GM18907 (cell line): Measurements from ENCODE around the gene TOP3B.
"Not testable (repeated sequence)": the region's sequence is repeated elsewhere in the genome, so short reads cannot be mapped to it uniquely, and the experiment has no call there.

ENCODE experiments used
- ATAC-seq: cut with Tn5 transposase; IDR thresholded peaks from one replicate; pipeline ENCODE4 v1.9.1; 2021; ENCODE audit warnings: mild to moderate bottlenecking, moderate library complexity; ENCODE audit not compliant: unreplicated experiment

The TOP3B gene

DNA sequence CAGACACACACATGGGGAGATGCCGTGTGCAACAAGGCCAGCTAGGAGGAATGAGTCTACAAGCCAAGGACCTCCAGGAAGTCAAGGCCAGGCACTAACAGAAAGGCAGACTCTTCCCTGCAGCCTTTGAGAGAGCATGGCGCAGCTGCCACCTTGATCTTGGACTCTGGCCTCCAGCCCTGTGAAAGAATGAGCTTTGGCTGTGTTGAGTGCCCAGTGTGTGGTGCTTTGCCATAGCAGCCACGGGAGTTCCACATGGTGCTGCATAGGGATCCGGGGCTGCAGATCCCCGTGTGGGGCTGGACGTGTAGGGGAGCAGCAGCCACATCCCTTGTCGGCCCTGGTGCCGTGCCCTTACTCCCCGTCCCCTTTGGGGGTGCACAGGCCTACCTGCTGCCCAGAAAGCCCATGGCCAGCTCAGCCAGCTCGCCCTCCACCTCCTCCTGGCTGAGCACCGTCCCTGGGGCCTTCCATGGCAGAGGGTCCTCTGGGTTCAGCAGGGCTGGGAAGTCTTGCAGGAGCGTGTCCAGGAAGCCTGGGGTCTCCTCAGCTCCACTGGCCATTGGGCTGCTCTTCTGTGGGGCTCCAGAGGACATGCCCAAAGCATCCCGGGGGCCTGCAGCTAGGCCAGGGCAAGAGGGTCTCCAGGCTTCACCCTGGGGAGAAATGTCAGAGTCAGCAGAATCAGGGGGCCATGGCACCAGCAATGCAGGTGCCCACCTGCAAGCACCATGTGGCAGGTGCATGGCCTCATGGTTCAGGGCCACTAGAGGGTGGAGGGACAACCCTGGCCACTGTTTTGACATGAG lies 36.9 kb downstream of the TOP3B start:
- ATAC-seq, result no peak

DNA sequence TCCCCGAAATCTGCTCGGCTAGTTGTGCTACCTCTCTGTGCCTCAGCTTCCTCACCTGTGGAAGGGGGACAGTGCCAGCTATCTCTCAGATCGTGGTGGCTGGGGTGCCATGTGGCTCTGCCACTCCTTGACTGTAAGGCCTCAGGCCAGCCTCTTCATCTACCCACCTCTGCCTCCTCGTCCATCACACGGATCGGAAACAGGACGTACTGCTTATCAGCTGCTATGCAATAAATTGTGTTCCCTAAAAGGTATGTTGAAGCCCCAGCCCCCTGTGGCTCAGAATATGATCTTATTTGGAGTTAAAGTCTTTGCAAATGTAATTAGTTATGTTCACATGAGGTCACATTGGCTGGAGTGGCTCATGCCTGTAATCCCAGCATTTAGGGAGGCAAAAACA lies 37.7 kb downstream of the TOP3B start:
- ATAC-seq, result no peak

DNA sequence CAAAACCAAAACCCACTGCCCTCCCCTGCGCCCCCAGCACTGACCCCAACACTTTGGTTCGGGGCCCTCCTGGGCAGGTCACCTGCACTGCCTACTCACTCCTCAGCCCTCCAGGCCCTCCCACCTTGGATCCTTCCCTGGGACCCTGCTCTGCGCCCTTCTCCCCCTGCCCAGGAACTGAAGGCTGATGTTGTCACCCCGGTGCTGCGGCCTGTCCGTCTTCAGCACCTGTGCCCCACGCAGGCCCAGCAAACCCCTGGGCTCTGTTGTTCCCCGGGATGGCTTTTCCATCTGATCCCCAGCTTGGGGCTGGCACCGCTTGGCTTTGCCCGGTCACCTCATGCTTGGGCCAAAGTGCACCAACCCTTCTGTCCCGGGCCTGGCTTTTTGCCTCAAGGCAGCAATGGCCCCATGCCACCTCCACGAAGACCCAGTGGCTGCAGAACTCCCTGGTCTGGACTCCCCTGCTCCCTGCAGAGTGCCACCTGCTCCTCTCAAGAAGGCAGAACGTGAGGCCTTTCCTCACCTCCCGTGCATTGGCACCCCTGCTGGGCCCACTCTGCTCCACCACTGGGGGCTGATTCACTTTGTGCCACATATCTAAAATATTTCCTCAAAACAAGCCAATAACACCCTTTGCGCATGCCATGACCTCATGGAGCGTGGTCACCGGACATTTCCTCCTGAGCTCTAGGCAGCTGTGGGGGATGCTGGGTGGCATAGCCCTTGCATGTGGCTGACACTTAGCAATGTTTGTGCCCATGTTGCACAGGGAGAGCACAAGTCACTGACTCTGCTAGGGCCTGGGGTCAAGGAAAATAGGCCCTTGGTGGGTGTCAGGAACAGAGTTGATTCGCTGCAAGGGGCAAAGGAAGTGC lies 38.8 kb downstream of the TOP3B start:
- no peak for ATAC-seq

DNA sequence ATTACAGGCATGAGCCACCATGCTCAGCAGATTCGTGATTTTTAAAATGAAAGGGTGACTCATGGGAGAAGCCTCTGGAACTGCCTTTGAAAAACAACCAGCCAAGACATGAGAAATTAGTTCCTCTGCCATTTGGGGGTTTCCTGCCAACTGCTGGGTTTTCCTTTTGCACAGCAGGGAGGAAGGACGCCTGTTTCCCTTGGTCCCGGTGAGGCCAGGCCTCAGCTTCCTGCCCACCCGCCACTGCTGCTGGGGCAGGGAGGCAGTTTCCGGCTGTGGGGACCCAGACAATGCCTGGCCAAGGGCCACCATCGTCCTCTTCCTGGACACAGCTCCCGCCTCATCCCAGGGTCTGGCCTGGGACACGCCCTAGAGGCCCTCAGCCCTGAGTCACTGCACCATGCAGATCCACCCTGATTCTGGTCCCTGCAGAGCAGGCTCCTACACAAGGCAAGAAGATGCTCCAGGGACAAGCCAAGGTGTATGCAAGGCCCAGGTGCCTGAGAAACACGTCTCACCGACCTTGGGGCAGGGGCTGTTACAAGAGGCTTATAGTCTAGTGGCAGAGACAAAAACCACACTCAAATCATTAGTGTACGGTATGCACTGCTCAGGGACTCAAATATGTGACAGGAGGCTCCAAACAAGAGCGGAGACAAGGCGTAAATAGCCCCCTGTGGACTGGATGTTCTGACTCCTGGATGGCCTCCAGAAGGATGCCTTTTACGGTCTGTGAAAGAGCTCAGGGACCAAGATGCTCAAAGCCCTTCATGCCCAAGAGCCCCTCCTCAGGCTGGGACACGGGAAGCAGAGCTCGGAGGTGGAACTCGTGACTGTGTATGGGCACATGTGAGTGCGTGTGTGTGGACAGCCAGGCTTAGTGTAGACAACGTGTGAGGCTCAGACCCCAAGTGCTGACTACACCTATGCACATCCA lies 39.9 kb downstream of the TOP3B start:
- no peak for ATAC-seq

DNA sequence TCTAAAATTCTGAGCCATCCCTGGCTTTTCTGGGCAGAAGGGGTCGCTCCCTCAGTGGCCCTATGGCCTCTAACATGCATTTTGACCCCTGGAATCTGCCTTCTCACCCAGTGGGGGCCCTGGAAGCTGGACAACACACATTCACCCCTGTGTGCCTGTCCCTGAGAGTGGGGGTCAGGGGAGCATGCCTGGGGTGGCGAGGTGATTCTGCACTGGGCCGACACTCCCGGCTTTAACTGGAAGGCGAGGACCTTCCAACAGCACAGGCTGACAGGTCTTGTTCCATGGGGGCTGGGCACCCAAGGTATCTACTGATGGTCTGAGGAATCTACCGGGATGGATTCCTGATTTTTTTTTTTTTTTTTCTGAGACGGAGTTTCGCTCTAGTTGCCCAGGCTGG lies 40.7 kb downstream of the TOP3B start:
- no peak for ATAC-seq

DNA sequence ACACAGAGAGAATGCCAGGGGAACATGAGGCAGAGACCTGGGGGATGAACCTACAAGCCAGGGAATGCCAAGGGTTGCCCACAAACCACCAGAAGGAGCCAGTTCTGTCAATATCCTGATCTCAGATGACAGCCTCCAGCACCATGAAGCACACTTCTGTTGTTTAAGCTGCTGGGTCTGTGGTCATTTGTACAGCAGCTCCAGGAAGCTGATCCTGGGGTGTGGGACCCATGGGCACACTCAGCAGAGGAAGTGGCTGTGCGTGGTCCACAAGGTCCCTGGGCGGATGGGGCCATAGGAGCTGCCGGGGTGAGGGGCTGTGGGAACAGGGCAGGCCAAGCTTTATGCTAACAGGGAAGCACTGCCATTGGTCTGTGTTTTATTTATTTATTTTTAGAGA lies 42.1 kb downstream of the TOP3B start:
- ATAC-seq, result no peak

DNA sequence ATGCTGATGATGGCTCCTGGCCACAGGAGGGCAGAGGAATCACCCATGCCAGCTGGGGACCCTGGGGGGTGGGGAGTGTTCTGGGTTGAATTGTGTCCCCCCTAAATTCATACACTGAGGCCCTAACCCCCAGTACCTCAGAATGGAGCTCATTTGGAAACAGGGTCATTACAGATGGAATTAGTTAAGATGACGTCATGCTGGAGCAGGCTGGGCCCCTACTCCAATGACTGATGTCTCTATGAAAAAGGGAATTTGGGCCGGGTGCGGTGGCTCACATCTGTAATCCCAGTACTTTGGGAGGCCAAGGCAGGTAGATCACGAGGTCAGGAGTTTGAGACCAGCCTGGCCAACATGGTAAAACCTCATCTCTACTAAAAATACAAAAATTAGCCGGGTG lies 42.7 kb downstream of the TOP3B start:
- not testable (repeated sequence) for ATAC-seq

DNA sequence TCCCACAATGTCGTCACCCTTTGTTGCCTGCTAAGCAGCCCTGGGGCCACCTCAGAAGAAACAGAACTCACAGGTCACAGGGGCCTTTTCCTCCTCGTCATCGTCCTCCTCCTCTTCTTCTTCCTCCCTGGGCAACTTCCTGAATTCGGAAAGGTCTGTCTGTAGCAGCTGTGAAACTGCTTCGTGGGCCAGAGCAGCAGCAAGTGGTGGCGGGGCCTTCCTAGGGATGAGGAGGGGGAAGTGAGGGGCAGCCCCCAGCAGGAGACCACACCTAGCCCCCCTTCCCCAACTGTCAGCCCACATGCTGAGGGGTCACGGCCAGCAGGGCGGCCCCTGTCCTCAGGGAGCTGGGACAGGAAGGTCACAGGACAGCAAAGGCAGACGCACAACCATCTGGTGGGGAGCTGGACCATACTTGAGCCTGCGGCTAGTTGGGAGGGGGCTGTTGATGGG lies 43.1 kb downstream of the TOP3B start:
- no peak for ATAC-seq

DNA sequence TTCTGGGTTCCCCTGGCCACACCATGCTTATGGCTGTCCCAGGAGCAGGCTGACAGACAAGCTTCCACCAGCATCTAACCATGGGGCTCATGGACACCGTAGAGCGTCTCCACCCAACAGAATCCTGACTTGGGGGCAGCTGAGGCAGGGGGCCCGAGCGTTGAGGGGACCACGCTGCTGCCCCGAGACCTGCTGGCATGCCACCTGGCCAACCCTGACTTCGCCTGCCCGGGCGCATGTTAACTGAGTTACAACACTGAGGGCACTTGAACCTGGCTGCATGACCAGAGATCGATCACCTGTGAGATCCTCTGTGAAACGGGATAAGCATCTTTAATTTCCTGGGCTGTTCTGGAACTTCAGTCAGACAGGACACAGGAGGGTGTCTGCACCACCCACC lies 43.7 kb downstream of the TOP3B start:
- no peak for ATAC-seq

DNA sequence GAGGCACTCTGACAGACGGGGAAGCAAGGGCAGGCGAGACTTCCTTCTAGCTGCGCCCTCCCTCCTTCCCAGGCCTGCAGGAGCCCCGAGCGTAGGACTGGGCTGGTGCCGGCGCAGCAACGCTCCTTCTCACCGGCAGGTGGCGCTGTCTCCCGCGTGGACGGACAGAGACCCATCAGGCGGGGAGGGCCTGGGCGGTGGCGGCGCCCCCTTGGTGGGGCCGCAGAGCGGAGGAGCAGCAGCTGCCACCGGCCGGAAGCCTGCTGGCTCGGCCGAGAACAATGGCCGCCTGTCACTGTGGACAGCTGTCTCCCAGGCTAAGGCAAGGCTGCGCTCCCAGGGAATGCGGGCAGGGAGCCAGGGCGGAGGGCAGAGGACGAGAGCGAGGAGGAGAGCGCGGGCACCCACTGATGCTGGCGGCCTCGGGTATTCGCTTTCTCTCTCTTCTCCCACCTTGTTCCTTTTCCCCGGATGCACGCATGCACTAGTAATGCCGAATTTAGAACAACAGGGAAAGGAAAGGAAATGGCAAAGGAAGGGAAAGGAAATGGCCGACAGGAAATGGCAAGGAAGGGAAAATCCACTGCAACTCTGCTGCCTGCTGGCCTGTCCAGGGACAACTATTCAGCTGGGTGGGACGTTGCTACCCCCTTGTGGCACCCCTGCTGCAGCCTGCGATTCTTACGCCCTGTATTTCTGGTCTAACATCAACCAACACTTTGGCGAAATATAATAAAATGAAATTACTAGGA lies 44.3 kb downstream of the TOP3B start:
- peak; percentile 88 for ATAC-seq

DNA sequence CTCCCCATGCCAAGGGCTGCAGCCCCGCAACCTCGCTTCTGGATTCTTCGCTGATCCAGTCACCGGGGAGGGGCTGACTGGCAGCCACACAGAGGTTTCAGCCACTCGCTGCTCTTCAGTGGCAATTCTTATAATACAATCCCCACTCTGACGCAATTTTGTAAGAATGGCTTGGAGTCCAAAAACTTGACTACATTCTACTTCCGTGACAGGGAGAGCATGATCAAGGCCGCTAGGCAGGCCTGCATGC lies 44.8 kb downstream of the TOP3B start:
- ATAC-seq, result no peak

DNA sequence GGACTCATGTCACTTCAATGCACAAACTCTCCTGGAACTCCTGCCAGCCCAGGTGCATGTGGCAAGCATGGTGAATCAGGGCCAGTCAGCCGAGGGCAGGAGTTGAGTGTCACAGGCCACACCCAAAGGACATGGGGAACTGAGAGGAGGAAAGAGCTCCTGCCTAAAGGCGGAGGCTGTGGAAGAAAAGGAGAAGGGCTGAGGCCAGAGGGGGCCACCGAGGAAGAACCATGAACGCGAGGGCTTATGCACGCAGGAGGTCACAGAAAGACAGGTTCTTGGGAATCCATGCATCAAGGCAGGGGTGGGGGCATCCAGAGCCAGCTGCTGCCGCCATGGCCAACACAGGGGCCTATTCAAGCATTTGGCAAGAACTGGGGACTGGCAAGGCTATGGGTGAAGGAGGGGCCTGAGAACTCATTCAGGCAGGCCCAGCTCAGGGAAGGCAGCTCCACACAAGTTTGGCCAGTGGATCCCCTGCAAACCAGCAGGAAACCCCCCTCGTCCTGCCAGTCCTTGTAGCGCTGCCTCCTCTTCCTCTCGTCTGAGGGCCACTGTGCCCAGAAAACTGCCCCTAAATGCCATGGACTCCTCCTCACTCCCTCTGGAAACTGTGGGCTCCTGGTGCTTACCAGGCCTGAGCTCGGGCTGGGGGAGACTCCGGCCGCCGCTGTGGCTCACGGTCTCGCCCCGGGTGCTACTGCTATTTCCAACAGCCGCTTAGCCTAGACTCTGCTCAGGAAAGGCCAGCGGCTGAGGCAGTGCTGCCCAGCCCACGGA lies 45.4 kb downstream of the TOP3B start:
- no peak for ATAC-seq

DNA sequence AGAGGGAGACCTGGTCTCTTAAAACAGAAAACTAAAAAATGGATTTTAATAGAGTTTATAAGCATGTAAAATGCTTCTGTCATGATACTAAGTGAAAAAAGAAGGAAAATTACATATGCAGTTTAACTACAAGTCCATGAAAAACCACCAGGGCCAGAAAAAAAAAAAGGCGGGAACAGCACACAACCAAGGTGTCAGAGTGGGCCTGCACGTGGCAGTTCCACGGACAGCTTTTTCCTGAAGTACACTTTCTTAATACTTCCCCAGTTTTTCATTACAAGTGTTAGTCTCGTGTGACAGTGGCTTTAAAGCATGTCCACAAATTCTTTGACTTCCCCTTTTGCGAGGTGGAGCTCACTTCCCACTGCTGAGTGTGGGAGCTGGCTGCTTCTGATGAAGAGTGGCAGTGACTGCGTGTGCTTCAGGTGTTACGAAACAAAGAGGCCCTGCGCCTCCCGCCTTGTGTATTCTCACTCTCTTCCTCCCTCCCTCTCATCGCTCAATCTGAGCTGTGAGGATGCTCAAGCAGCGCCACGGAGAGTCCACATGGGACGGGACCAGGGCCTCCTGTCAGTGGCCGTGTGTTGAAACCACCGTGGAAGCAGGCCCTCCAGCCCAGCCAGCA lies 46.3 kb downstream of the TOP3B start:
- ATAC-seq, result no peak

DNA sequence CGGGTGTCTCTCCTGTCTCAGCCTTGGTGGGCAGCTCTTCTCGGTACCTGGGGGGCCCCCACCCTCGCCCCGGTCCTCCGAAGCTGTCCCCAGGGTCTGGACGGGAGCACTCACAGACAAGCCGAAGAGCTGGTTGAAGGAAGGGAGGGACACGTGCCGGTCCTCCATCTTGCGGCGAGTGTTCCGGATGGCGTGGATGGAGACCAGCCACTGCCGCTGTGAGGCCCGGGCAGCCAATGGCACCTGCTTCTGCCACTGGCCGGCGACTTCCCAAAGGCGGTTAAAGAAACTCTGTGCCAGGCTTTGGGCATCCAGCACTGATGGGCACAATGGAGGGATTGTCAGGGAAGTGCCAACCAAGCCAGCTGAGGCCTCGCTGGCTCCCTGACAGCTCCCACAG lies 48.7 kb downstream of the TOP3B start:
- ATAC-seq, result no peak

DNA sequence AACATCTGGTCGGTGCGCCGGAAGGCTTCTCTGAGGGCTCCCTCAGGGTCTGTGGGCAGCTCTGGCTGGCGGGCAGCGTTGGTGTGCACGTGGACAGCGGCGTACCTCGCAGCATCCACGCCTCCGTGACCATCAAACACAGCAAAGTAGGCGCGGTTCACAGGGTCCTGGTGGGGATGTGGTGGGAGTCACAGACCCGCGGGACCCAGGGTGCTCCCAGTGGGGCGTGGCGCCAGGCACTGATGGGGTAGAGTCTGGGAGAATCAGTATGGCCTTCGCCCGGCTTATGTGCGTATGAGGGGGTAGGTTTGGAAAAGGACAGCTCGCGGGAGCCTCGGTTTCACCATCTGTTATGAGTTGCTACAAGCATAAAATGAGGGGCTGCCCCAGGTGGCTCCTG lies 49.2 kb downstream of the TOP3B start:
- ATAC-seq, result no peak

DNA sequence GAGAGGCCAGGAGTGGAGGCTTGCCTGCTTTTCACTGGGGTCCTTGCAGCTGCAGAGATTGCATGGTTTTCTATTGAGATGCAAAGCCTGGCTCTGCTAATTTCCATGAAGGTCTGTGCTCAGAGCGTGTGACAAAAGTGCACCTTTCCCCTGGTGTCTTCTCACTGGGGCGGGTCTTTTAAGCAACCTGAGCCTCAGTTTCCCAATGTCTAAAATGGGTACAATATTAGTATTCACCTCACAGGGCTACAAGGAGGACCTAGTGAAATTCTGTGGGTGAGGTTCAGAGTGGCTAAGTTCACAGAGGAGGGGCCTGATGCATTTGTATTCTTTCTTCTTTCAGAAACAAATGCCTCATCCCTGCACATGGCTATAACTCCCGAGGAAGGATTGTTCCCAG lies 50.2 kb downstream of the TOP3B start:
- ATAC-seq, result no peak

DNA sequence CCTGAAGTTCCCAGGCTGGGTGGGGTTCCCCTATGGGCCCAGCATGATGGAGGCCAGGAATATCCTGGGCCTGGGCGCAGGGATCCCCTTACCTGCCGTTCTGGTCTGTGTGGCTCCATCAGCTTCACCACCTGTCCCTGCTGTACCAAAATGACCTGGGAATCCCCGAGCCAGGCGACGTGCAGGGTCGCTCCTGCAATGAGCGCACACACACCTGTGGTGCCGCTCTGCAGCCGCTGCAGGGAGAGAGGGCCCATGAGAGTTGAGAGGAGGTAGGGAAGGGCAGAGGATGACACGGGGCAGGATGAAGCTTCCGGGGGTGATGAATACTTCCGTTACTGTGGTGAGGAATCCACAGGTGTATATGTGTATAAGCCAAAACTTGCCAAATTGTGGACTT lies 51.5 kb downstream of the TOP3B start:
- ATAC-seq, result no peak

DNA sequence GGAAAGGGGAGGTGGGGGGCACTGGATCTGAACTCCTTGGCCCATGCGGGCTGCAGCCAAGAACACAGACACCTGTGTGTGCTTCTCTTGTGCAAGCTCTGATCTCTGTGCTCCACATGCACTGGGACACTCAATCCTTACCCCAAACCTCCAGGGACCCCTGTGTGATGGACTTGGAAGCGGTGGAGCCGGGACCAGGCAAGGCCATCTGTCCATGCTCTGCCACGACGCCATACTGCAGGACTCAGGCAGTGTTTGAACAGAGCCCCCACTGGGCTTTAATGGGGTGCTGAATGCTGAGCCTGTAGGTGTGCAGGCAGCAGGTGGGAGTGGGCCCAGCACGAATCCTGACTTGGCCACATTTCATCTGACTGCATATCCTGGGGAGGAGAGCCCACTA lies 53.3 kb downstream of the TOP3B start:
- ATAC-seq, result no peak

DNA sequence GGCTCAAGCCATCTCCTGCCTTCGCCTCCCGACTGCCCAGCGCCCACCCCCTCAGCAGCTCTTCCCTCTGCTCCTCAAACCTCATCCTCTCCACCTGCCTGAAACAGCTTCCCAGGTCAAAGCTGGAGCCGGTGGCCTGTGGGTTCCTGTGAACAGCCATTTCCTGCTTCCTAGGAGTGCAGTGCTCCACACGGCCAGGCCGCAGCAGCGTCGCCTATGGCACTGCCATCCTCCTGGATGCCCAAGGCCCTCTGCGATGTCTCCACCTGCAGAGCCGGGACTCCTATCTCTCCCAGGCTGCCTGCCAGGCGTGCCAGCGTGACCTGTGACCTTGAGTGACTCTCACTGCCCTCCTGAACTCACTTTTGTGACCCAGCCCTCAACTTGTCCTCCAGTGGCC lies 54.5 kb downstream of the TOP3B start:
- no peak for ATAC-seq
